ENCODE data around the gene PDK1.
"Not testable (repeated sequence)": the region's sequence is repeated elsewhere in the genome, so short reads cannot be mapped to it uniquely, and the experiment has no call there.

PDK1 gene

DNA sequence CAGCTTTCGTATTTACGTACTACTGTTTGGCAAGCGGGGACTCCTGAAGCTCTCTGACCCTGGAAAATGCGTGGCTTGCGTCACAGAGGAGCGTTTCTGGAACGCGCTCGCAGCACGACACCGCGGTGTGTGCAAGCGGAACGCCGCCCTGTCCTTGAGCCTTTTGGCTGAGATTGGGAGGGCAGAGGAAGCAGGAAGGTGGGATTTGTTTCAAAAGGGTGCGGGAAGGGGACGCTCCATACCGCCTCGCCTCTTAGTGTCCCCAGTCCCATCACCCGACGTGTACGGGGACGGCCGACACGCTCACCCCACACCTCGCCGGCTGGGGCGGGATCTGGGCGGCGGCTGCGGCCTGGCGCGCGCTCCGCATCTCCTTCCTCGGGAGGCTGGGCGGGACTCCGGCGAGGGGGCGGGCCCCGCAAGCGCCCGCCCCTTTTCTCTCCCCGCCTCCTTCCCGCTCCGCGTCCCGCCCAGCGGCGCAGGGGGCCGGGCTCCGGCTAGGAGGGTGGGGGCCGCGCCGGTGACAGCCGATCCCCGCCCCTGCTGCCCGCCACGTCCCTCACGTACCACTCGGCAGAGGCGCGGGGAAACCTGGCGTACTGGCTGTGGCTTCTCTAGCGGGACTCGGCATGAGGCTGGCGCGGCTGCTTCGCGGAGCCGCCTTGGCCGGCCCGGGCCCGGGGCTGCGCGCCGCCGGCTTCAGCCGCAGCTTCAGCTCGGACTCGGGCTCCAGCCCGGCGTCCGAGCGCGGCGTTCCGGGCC lies at the start of gene PDK1:
PDK1 (plus strand) TSS at position 569 of the 762 bp plus-strand sequence; CDS start at position 630, 61 bp downstream.
- DNase-seq (ENCODE audit: low read depth, low spot score), result peak; percentile 67
- peak within 1 kb of the TSS; percentile 83 for H3K27ac ChIP-seq

DNA sequence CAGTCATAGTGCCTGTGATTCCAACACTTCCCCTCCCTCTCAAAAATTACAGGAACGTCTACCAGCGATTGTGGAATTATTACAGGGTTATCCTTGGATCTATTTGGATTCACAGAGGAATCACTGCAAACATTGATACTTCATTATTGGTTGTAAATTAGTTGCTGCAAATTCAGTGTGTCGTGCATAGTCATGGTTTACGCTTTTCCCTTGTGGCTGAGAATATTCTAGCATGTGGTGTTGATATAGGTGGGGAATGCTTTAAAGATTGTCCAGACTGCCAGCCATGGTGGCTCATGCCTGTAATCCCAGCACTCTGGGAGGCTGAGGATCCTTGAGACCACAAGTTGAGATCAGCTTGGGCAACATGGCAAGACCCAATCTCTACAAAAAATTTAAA lies 48.7 kb upstream of the PDK1 start:
- H3K27ac ChIP-seq, result no peak overlapping the region
- no peak for DNase-seq (ENCODE audit: low read depth, low spot score)

DNA sequence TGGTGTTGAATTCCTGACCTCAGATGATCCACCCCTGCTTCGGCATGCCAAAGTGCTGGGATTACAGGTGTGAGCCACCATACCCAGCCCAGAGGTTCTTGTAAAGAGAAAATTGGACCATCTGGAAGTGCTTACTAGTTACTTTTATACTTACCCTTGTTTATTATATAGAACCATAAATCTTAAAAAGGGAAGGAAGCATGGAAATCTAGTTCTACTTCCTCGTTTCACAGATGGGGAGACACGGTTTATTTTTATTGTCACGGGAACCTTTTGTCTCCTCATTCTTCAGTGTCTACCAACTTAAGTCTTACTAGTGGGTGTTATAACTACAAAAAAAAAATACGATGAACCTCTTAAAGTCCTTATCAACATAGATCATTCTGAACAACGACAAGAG lies 45.8 kb upstream of the PDK1 start:
- no peak for DNase-seq (ENCODE audit: low read depth, low spot score)

DNA sequence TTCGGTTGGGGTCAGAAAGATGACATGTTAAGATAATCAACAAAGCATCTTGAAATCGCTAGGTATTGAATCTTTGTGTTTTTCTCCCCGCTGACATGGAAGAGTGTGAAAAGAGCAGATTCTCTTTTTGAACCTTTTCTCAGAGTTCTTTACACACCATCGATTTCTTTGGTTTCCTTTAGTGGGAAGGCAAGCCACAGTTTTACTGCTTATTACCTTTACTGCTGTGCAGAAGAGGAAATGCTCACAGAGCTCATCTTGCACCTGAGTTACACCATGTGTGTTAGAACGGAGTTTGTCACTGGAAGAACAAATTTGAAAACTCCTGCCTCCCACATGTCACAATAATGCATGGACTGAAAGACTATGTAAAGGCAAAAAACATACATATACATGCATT lies 45.3 kb upstream of the PDK1 start:
- DNase-seq (ENCODE audit: low read depth, low spot score), result no peak
- H3K27ac ChIP-seq, result no peak overlapping the region

More for the DNA sequence above, 45.8 kb upstream of the PDK1 start:
- no peak overlapping the region for H3K27ac ChIP-seq

DNA sequence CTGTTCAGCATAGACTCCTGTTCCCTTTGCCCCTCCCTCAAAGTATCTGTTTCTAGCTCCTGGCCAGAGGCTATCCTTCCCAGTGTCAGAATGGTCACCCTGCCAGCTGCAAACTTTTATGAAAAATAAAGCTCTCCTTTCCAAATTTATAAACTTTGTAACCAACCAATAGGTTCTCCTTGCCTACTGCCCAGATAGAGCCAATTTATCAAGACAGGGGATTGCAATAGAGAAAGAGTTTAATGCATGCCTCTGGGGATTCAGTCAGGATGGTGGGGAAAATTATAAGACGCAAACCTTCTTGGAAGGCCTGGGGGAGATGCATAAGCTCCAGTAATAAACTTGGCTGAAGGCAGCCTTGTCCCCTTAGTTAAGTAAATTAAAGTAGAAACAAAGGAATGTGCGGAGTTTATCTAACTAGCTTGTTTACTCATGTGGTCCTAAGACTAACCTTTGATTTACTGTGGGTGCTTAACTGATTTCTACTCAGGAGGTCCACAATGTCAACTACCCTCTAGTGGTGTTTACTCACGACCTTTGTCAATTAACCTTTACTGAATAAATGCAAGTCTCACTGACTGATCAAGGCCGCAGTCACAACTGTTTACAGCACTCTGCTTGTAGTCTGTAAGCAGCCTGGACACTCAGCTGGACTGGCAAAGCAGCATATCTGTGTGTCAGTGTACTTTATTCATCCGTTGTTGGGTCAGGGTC lies 42.9 kb upstream of the PDK1 start:
- no peak overlapping the region for H3K27ac ChIP-seq
- no peak for DNase-seq (ENCODE audit: low read depth, low spot score)

DNA sequence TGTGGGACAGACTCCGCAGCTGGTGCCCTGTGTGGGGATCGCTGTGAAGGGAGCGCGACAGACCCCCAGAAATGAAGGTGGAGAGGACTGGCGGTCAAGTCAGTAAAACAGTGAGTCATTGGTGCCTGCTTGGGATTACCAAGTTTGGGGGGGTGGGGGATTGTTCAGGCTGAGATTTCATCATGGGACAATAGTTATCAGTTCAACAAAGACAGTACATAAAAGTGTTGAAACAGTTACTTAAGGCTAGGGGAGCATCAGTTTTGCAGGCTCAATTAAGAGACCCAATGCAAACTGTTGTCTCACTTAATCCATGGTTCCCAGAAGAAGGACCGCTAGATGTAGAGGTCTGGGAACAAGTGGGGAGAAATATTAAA lies 42.4 kb upstream of the PDK1 start:
- DNase-seq (ENCODE audit: low read depth, low spot score), result no peak
- no peak overlapping the region for H3K27ac ChIP-seq

DNA sequence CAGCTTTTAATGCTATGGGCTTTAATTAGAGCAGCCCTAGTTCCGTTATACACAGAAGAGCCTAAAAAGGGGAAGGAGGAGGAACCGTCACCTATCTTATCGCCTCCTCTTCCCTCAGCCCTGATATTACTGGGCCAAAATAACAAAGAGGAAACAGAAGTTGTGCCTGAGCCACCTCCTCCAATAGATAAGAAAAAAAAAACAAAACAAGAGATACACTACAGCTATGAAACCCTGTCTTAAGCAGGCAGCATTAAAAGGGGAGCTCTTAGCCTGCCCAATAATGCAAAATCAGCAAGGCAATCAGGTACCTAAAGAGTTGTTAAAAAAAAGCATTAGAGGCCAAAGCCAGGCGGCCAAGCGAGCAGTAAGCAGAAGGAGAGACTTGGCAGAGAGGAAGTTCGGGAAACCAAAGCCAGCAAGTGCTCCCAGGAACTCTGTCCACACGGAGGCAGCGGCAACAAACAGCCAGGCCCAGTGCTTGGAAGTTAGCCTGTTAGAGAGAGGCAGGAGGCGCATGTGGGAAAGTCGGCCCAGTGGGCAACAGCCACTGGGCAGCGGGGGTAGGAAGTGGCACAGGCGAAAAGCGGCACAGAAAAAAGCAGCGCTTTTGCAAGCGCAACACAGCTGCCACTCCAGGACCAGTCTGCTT lies 41.8 kb upstream of the PDK1 start:
- H3K27ac ChIP-seq, result no peak overlapping the region
- DNase-seq (ENCODE audit: low read depth, low spot score), result no peak

DNA sequence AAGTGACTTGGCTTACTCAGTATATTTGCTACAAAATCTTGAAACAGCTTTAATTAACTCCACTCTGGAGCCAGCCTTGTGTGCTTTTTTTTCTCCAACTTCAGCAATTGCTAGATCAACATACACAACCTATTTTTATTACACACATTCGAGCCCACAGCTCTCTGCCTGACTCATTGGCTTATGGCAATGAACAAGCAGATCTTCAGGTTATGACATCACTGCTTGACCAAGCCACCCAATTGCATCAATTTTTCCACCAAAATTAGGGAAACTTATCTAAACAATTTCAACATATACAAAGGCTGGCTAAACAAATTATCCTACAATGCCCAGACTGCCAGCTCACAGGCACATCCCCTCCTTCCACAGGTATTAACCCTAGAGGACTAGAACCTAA lies 39.6 kb upstream of the PDK1 start:
- peak; percentile 20 for DNase-seq (ENCODE audit: low read depth, low spot score)

DNA sequence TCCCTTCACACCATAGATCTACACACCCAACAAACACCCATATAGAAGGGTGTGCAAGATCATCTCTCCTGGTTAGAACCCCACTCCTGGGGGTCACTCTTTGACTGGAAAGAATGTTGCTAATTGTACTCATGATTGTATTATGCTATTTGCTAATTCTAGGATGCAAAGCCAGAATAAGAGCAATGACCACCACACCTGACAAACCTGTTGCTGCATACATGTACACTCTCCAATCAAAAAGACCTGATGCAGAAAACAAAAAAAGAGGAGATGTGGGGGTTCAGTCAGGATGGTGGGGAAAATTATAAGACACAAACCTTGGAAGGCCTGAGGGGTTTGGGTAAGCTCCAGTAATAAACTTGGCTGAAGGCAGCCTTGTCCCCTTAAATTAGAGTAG lies 36.9 kb upstream of the PDK1 start:
- H3K27ac ChIP-seq, result no peak overlapping the region
- no peak for DNase-seq (ENCODE audit: low read depth, low spot score)

More for the DNA sequence above, 39.6 kb upstream of the PDK1 start:
- no peak overlapping the region for H3K27ac ChIP-seq

DNA sequence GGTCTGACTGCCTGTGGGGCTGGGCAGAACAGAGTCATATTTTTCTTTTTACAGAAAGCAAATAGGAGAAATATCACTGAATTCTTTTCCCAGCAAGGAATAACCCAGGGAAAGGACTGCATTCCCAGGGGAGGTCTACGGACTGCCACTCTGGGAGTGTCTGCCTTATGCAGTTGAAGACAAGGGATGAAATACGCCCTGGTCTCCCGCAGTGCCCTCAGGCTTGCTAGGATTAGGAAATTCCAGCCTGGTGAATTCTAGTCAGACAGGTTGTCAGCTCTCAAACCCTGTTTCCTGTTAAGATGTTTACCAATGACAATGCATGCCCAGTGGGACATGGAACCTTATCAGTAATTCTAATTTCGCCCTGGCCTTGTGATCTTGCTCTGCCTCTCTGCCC lies 30.3 kb upstream of the PDK1 start:
- H3K27ac ChIP-seq, result no peak overlapping the region
- DNase-seq (ENCODE audit: low read depth, low spot score), result no peak

DNA sequence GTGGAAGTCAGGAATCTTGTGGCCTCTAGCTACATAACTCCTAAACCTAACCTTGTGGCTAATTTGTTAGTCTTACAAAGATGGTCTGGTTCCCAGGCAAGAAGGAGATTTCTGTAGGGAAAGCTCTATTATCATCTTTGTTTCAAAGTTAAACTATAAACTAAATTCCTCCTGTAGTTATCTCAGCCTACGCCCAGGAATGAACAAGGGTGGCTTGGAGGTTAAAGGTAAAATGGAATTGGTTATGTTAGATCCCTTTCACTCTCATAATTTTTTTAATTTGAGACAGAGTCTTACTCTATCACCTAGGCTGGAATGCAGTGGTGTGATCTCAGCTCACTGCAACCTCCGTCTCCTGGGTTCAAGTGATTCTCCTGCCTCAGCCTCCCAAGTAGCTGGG lies 24.6 kb upstream of the PDK1 start:
- no peak for DNase-seq (ENCODE audit: low read depth, low spot score)
- no peak overlapping the region for H3K27ac ChIP-seq

DNA sequence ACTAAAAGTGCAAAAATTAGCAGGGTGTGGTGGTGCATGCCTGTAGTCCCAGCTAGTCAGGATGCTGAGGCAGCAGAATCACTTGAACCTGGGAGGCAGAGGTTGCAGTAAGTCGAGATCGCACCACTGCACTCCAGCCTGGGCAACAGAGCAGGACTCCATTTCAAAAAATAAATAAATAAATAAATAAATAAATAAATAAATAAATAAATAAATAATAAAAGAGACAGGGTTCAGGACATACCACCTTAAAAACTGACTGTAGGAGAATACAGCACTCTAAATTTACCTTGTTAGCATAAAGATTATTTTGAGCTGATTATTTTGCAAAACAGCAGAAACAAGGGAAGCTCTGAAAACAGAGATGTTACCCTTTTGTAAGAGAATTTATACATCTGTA lies 23.4 kb upstream of the PDK1 start:
- DNase-seq (ENCODE audit: low read depth, low spot score); H3K27ac ChIP-seq: not testable (repeated sequence)

DNA sequence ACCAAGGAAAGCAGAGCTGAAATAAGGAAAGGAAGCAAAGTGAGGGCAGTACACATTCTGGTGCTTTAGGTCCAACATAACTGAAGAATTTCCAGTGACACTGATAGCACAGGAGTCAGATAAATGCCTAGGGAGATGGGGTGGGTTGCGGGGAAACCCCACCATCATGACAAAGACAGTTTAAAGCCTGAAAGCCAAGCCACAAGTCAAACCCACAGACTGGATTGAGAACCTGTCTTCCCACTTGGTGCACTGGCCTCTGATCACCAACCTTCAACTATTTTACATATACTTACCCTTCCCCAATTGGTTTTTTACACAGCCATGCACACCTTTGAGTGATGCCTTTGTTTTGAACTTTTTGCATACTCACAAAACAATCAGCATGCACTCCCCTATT lies 22.2 kb upstream of the PDK1 start:
- H3K27ac ChIP-seq, result no peak overlapping the region
- no peak for DNase-seq (ENCODE audit: low read depth, low spot score)

DNA sequence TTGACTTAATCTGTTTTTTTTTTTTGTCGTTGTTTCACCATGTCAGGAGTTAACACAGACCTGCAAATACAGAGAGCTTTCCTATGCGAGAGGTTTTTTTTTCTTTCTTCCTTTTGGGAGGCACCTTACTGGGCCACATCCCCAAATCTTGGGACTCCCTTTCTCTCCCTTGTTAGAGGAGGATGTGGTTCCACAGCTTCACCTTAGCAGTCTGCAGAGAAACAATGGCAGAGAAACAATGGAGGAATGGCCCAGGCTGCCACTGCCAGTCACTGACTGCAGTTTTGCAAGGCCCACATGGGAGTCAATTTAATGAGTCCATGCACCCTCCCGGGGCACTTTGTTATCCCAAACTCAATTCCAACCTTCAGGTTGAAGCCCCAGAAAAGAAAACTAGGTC lies 20.8 kb upstream of the PDK1 start:
- DNase-seq (ENCODE audit: low read depth, low spot score), result no peak
- H3K27ac ChIP-seq, result no peak overlapping the region

DNA sequence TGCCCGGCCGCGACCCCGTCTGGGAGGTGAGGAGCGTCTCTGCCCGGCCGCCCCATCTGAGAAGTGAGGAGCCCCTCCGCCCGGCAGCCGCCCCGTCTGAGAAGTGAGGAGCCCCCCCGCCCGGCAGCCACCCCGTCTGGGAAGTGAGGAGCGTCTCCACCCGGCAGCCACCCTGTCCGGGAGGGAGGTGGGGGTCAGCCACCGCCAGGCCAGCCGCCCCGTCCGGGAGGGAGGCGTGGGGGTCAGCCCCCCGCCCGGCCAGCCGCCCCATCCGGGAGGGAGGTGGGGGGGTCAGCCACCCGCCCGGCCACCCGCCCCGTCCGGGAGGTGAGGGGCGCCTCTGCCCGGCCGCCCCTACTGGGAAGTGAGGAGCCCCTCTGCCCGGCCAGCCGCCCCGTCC lies 18.0 kb upstream of the PDK1 start:
- DNase-seq (ENCODE audit: low read depth, low spot score); H3K27ac ChIP-seq: not testable (repeated sequence)

DNA sequence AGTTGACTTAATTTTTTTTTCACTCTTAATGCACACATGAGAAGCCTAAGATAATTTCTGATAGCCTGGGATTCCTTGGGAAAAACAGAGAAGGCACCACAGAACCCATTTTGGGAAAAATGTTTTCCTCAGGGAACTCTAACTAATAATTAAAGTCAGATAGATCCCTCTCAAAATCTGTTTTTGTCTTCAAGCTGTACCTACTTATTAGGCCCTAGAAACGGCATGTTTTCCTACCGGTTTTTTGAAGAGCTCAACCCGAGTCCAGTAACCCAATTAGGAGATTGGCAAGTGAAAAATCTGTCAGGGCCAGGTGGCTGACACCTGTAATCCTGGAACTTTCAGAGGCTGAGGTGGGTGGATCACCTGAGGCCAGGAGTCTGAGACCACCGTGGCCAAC lies 16.1 kb upstream of the PDK1 start:
- H3K27ac ChIP-seq, result no peak overlapping the region
- DNase-seq (ENCODE audit: low read depth, low spot score), result no peak

DNA sequence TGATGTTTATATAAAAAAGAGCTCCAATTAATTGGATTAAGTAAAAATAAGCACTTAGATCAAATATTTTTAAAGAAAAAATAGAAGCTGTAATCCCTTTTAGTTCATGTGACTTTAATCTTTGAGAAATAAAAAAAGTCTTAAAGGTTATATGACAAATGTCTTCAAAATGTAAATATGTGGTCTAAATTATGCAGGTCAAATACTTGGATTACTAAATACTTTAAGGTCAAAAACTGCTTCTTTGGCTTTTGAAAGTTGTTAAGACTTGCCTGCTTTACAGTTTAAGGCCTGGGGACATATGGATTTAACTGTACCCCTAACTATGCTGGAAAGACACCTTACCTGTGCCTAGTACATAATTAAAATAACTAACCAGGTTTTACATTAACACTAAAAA lies 15.5 kb upstream of the PDK1 start:
- no peak overlapping the region for H3K27ac ChIP-seq
- no peak for DNase-seq (ENCODE audit: low read depth, low spot score)

DNA sequence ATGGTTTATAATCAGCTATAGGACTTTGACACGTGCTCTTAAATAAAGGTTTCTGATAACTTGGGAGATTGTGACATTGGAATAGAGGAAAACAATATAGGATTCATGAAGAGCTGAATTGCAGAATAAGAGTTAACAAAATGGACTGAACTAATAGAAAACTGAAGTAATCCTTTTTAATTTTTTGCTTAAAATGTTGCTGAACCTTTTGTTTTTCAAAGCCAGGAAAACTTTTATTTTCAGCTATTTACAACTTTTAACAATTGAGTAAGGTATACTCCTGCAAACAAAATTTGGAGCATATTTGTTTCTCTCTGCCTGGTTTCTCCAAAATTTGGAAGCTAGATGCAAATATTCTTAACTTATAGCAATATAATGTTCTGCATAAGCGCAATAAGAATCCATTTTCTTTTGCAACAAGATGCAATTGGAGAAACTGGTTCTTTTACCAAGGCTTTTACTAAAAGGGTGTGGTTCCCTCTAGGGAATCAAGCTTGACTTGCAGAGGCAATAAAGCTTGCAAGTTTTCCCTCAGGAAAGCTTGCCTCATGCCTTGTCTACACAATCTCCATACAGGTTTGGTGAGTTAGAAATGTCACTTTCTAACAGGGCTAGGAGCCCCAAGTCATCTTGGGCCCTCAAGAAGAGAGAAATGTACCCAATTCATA lies 10.3 kb upstream of the PDK1 start:
- DNase-seq (ENCODE audit: low read depth, low spot score), result peak; percentile 24

DNA sequence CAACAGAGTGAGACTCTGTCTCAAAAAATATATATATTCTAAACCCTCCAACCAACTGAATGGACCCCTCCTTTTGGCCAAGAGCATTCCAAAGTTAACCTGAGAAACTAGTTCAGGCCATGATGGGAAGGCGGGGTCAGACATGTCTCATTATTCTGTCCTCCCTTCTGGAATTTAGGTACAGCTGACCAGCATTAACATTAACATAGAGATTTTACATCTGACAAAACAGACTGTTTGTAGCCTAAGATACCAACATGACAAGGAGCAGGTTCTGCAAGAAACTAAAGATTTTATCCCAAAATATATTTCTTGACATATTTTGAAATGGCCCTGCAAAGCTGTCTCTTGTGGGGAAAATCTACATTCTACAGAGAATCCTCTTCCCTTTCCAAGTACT lies 6.8 kb upstream of the PDK1 start:
- DNase-seq (ENCODE audit: low read depth, low spot score), result no peak
- H3K27ac ChIP-seq, result no peak overlapping the region

More for the DNA sequence above, 10.3 kb upstream of the PDK1 start:
- H3K27ac ChIP-seq, result no peak overlapping the region

DNA sequence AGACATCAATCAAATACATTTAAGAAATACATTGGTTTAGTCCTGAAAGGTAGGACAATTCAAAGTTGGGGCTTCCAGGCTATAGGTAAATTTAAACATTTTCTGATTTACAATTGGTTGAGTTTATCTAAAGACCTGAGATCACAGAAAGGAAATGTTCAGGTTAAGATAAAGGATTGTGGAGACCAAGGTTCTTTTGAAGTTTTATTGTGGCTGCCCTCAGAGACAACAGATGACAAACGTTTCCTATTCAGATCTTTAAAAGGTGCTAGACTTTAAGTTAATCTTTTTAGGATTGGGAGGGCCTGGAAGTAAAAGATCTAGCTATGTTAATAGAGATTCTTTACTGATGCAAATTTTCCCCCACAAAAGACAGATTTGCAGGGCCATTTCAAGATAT lies 6.1 kb upstream of the PDK1 start:
- not testable (repeated sequence) for H3K27ac ChIP-seq; DNase-seq (ENCODE audit: low read depth, low spot score)

DNA sequence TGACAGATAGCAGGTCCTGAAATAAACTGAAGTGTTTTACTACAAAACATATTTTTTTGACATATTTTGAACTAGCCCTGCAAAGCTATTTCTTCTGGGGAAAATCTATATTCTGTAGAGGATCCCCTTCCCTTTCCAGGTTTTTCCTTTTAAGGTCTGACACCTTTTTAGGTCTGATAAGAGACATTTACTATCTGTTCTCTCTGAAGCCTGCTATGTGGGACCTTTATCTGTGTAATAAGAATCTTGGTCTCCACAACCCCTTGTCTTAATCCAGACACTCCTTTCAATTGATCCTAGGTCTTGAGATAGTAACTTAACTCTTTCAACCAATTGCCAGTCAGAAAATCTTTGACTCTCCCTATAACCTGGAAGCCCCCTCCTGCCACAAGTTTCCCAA lies 5.5 kb upstream of the PDK1 start:
- no peak for DNase-seq (ENCODE audit: low read depth, low spot score)
- no peak overlapping the region for H3K27ac ChIP-seq

Data from epithelial cell of prostate (primary cell).